HEK293 (cell line): ENCODE results near the gene MAGI1.

ENCODE experiments used
- CTCF ChIA-PET: fragments of 350-600 bp; formaldehyde crosslinking; extraction: SDS; loops from one replicate; lab custom pipeline; 2021; ENCODE audit warnings: antibody characterized with exemption; lab: Yijun Ruan, JAX
- POLR2A ChIA-PET: fragments of 300-600 bp; formaldehyde crosslinking; extraction: SDS; loops from one replicate; lab custom pipeline; 2020; ENCODE audit warnings: antibody characterized with exemption, inconsistent platforms; lab: Yijun Ruan, JAX
- H3K27ac ChIP-seq: fragments of 200-500 bp; sonication (Bioruptor generic); 2 replicates; pipeline ENCODE4 v1.5.1; 2014; ENCODE audit warnings: low read depth, low read length, control low read depth, inconsistent platforms; ENCODE audit errors: extremely low read depth
- H3K36me3 ChIP-seq, 2 experiments: fragments of 200-500 bp in 1 of 2; sonication (Bioruptor generic) in 1 of 2; 1 replicate in 1 of 2; 2 replicates in 1 of 2; pipeline ENCODE4 v1.5.1; 2014 to 2017; ENCODE audit warnings: inconsistent platforms in 2 of 2, low read length in 2 of 2; ENCODE audit not compliant: control insufficient read depth in 2 of 2, insufficient read depth in 1 of 2
- H3K4me1 ChIP-seq: fragments of 200-500 bp; sonication (Bioruptor generic); 2 replicates; pipeline ENCODE4 v1.5.1; 2014; ENCODE audit warnings: mild to moderate bottlenecking, low read length, inconsistent platforms; ENCODE audit not compliant: control insufficient read depth, insufficient read depth
- H3K4me3 ChIP-seq: 2 replicates; pipeline ENCODE4 v1.5.1; 2011; ENCODE audit warnings: low read depth, mild to moderate bottlenecking, control low read depth, low read length, moderate library complexity
- H3K9me3 ChIP-seq: fragments of 200-500 bp; sonication (Bioruptor generic); 2 replicates; pipeline ENCODE4 v1.5.1; 2014; ENCODE audit warnings: low read depth, low read length, inconsistent platforms; ENCODE audit not compliant: control insufficient read depth, insufficient read depth
- BCL11B ChIP-seq: fragments of 450-650 bp; formaldehyde crosslinking; IDR thresholded peaks from 2 replicates; pipeline ENCODE4 v1.5.1; 2016; ENCODE audit warnings: low read depth, missing biosample characterization, missing genetic modification characterization
- EGR2 ChIP-seq: fragments of 450-650 bp; formaldehyde crosslinking; IDR thresholded peaks from 2 replicates; pipeline ENCODE4 v1.5.1; 2016; ENCODE audit warnings: low read depth, missing biosample characterization, missing genetic modification characterization
- GFI1B ChIP-seq: fragments of 450-650 bp; formaldehyde crosslinking; IDR thresholded peaks from 2 replicates; pipeline ENCODE4 v1.5.1; 2016; ENCODE audit warnings: missing biosample characterization, missing genetic modification characterization
- KLF8 ChIP-seq: fragments of 450-650 bp; formaldehyde crosslinking; IDR thresholded peaks from 2 replicates; pipeline ENCODE4 v1.5.1; 2016; ENCODE audit warnings: missing biosample characterization, missing genetic modification characterization
- REPIN1 ChIP-seq: fragments of 450-650 bp; formaldehyde crosslinking; IDR thresholded peaks from 2 replicates; pipeline ENCODE4 v1.5.1; 2017; ENCODE audit warnings: missing biosample characterization, missing genetic modification characterization, low read depth
- ZNF223 ChIP-seq: fragments of 450-650 bp; formaldehyde crosslinking; IDR thresholded peaks from 2 replicates; pipeline ENCODE4 v1.5.1; 2016; ENCODE audit warnings: missing biosample characterization, missing genetic modification characterization
- ZNF311 ChIP-seq: fragments of 450-650 bp; formaldehyde crosslinking; IDR thresholded peaks from 2 replicates; pipeline ENCODE4 v1.5.1; 2017; ENCODE audit warnings: missing biosample characterization, missing genetic modification characterization, borderline replicate concordance
- ZNF416 ChIP-seq: fragments of 450-650 bp; formaldehyde crosslinking; IDR thresholded peaks from 2 replicates; pipeline ENCODE4 v1.5.1; 2016; ENCODE audit warnings: missing biosample characterization, missing genetic modification characterization
- ZNF423 ChIP-seq: fragments of 450-650 bp; formaldehyde crosslinking; IDR thresholded peaks from 2 replicates; pipeline ENCODE4 v1.5.1; 2016; ENCODE audit warnings: missing biosample characterization, missing genetic modification characterization
- ZNF544 ChIP-seq: fragments of 450-650 bp; formaldehyde crosslinking; IDR thresholded peaks from 2 replicates; pipeline ENCODE4 v1.5.0; 2017; ENCODE audit warnings: missing biosample characterization, missing genetic modification characterization
- ZNF558 ChIP-seq: fragments of 450-650 bp; formaldehyde crosslinking; IDR thresholded peaks from 2 replicates; pipeline ENCODE4 v1.5.1; 2016; ENCODE audit warnings: missing biosample characterization, missing genetic modification characterization
- ZNF664 ChIP-seq: fragments of 450-650 bp; formaldehyde crosslinking; IDR thresholded peaks from 2 replicates; pipeline ENCODE4 v1.5.1; 2016; ENCODE audit warnings: missing biosample characterization, missing genetic modification characterization
- ZNF837 ChIP-seq: fragments of 450-650 bp; formaldehyde crosslinking; IDR thresholded peaks from 2 replicates; pipeline ENCODE4 v1.5.1; 2016; ENCODE audit warnings: missing biosample characterization, missing genetic modification characterization
- ZSCAN16 ChIP-seq: fragments of 450-650 bp; formaldehyde crosslinking; IDR thresholded peaks from 2 replicates; pipeline ENCODE4 v1.5.1; 2016; ENCODE audit warnings: missing biosample characterization, missing genetic modification characterization
- ZSCAN23 ChIP-seq: fragments of 450-650 bp; formaldehyde crosslinking; IDR thresholded peaks from 2 replicates; pipeline ENCODE4 v1.5.1; 2016; ENCODE audit warnings: missing biosample characterization, missing genetic modification characterization
- ZXDB ChIP-seq: fragments of 450-650 bp; formaldehyde crosslinking; IDR thresholded peaks from 2 replicates; pipeline ENCODE4 v1.5.1; 2016; ENCODE audit warnings: missing biosample characterization, missing genetic modification characterization
- TF ChIP-seq, protein P1 (sequence below): fragments of 450-650 bp; formaldehyde crosslinking; IDR thresholded peaks from 2 replicates; pipeline ENCODE4 v1.5.1; 2016; ENCODE audit warnings: missing biosample characterization, missing genetic modification characterization
- TF ChIP-seq, protein P2 (sequence below): fragments of 450-650 bp; formaldehyde crosslinking; IDR thresholded peaks from 2 replicates; pipeline ENCODE4 v1.5.1; 2016; ENCODE audit warnings: missing biosample characterization, missing genetic modification characterization
- TF ChIP-seq, protein P3 (sequence below): fragments of 450-650 bp; formaldehyde crosslinking; IDR thresholded peaks from 2 replicates; pipeline ENCODE4 v1.5.1; 2017; ENCODE audit warnings: missing biosample characterization, missing genetic modification characterization
- TF ChIP-seq, protein P4 (sequence below): fragments of 450-650 bp; formaldehyde crosslinking; IDR thresholded peaks from 2 replicates; pipeline ENCODE4 v1.5.1; 2016; ENCODE audit warnings: missing biosample characterization, missing genetic modification characterization

MAGI1 gene

DNA sequence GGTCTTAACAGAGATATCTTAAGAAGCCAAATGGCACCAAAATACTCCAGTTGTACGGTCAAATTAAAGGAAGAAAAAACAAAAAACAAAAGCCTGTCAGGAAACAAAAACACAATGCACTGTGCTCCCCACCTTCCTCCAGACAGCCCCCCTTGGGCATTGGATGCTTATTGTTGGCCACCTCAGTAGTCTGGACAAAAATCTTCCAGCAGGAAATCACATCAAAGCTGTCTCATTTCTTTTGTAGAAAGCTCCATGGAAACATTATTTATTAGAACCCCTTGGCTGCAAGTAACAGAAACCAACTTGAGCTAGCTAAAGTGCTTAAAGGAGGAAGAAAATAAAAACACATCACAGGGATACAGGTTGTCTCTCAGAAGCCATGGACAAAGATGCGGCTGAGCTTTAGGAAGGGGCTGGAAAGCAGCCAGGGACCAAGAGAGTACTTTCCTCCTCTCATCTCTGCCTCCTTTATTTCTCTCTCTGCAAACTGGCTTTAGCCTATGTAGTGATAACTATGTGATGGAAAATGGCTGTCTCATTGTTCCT, 699.5 kb downstream of the MAGI1 start (continued):
- TF ChIP-seq, protein P1, sequence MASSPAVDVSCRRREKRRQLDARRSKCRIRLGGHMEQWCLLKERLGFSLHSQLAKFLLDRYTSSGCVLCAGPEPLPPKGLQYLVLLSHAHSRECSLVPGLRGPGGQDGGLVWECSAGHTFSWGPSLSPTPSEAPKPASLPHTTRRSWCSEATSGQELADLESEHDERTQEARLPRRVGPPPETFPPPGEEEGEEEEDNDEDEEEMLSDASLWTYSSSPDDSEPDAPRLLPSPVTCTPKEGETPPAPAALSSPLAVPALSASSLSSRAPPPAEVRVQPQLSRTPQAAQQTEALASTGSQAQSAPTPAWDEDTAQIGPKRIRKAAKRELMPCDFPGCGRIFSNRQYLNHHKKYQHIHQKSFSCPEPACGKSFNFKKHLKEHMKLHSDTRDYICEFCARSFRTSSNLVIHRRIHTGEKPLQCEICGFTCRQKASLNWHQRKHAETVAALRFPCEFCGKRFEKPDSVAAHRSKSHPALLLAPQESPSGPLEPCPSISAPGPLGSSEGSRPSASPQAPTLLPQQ (tag by site-specific recombination), result no peak
- TF ChIP-seq, all 188 proteins: peak for 0

DNA sequence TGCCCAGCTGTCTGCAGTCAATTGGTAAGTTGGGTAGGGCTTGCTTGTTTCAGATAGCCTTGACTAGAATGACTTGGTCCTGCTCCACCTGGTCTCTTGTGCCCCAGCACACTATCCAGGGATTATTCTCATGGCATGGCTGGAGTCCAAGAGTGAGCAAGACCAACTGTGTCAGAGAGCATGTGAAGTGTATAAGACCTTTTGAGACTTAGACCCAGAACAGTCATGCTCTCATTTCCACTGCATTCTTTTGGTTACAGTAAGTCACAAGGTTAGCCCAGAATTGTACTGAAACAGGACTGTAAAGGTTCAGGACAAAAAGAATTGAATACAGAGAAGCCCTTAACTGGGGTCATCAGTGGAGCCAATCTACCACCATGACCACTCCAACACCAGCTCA, 700.1 kb downstream of the MAGI1 start:
- Histone ChIP-seq H3K9me3 (no peaks in the 10 kb centered on the region), H3K27ac (no peak overlapping the region), H3K4me3 (no peak overlapping the region), H3K36me3 (no peaks in the 10 kb centered on the region), H3K4me1 (no peaks in the 10 kb centered on the region)
- CTCF ChIA-PET, result interaction anchor here (0.6 to 1.4 kb wide), 4 partner anchors 98 to 816 kb away, joined by 3 to 4 read pairs (median 4); no protein-coding TSS in a partner anchor
- TF ChIP-seq, protein P2, sequence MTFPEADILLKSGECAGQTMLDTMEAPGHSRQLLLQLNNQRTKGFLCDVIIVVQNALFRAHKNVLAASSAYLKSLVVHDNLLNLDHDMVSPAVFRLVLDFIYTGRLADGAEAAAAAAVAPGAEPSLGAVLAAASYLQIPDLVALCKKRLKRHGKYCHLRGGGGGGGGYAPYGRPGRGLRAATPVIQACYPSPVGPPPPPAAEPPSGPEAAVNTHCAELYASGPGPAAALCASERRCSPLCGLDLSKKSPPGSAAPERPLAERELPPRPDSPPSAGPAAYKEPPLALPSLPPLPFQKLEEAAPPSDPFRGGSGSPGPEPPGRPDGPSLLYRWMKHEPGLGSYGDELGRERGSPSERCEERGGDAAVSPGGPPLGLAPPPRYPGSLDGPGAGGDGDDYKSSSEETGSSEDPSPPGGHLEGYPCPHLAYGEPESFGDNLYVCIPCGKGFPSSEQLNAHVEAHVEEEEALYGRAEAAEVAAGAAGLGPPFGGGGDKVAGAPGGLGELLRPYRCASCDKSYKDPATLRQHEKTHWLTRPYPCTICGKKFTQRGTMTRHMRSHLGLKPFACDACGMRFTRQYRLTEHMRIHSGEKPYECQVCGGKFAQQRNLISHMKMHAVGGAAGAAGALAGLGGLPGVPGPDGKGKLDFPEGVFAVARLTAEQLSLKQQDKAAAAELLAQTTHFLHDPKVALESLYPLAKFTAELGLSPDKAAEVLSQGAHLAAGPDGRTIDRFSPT (tag by site-specific recombination), result no peak
- no peak for TF ChIP-seq ZNF664 (tag by site-specific recombination)
- no peak for TF ChIP-seq EGR2
- no peak for TF ChIP-seq REPIN1
- TF ChIP-seq, protein P3, sequence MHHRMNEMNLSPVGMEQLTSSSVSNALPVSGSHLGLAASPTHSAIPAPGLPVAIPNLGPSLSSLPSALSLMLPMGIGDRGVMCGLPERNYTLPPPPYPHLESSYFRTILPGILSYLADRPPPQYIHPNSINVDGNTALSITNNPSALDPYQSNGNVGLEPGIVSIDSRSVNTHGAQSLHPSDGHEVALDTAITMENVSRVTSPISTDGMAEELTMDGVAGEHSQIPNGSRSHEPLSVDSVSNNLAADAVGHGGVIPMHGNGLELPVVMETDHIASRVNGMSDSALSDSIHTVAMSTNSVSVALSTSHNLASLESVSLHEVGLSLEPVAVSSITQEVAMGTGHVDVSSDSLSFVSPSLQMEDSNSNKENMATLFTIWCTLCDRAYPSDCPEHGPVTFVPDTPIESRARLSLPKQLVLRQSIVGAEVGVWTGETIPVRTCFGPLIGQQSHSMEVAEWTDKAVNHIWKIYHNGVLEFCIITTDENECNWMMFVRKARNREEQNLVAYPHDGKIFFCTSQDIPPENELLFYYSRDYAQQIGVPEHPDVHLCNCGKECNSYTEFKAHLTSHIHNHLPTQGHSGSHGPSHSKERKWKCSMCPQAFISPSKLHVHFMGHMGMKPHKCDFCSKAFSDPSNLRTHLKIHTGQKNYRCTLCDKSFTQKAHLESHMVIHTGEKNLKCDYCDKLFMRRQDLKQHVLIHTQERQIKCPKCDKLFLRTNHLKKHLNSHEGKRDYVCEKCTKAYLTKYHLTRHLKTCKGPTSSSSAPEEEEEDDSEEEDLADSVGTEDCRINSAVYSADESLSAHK, result no peak
- TF ChIP-seq ZNF544 (tag by site-specific recombination), result no peak
- no peak for TF ChIP-seq KLF8 (tag by site-specific recombination)
- TF ChIP-seq ZNF837 (tag by site-specific recombination), result no peak
- no peak for TF ChIP-seq ZSCAN23 (tag by site-specific recombination)
- no peak for TF ChIP-seq ZNF223 (tag by site-specific recombination)
- TF ChIP-seq, protein P4, sequence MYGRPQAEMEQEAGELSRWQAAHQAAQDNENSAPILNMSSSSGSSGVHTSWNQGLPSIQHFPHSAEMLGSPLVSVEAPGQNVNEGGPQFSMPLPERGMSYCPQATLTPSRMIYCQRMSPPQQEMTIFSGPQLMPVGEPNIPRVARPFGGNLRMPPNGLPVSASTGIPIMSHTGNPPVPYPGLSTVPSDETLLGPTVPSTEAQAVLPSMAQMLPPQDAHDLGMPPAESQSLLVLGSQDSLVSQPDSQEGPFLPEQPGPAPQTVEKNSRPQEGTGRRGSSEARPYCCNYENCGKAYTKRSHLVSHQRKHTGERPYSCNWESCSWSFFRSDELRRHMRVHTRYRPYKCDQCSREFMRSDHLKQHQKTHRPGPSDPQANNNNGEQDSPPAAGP, result no peak
- POLR2A ChIA-PET, result no interaction called here

DNA sequence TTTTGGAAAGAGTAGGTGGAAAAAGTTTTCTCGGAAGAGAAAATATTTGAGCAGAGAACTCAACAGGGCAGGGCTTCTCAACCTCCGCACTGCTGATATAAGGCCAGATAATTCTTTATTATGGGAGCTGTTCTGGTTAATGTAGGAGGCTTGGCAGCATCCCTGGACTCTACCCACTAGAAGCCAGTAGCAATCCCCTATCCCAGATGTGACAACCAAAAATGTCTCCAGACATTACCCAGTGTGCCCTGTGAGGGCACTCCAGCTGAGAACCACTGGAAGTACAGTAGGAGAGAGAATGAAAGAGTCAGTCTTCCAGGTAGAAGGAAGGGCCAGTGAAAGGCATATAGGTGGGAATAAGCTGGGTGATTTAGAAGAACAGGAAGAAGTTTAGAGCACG, 703.1 kb downstream of the MAGI1 start:
- POLR2A ChIA-PET, result no interaction called here
- CTCF ChIA-PET, result interaction anchor here (1.0 kb wide), 1 partner anchor 11 kb away, joined by 4 read pairs; no protein-coding TSS in a partner anchor
- Histone ChIP-seq H3K4me3 (no peak overlapping the region), H3K27ac (no peak overlapping the region), H3K36me3 (no peaks in the 10 kb centered on the region), H3K9me3 (no peaks in the 10 kb centered on the region), H3K4me1 (no peaks in the 10 kb centered on the region)
- TF ChIP-seq ZNF558 (tag by site-specific recombination) (no peak), ZNF416 (tag by site-specific recombination) (no peak), BCL11B (tag by site-specific recombination) (no peak), GFI1B (tag by site-specific recombination) (no peak), ZNF423 (tag by site-specific recombination) (no peak), ZSCAN16 (tag by site-specific recombination) (no peak), ZNF311 (tag by site-specific recombination) (no peak), ZXDB (tag by site-specific recombination) (no peak)
